DMS 273 (cell line): ENCODE results near the gene DNTT.
"Not testable (repeated sequence)": the region's sequence is repeated elsewhere in the genome, so short reads cannot be mapped to it uniquely, and the experiment has no call there.

ENCODE experiments used
- DNase-seq: peaks from one replicate; lab custom pipeline; 2025; ENCODE audit not compliant: unreplicated experiment; lab: John Stamatoyannopoulos, UW

DNTT gene

DNA sequence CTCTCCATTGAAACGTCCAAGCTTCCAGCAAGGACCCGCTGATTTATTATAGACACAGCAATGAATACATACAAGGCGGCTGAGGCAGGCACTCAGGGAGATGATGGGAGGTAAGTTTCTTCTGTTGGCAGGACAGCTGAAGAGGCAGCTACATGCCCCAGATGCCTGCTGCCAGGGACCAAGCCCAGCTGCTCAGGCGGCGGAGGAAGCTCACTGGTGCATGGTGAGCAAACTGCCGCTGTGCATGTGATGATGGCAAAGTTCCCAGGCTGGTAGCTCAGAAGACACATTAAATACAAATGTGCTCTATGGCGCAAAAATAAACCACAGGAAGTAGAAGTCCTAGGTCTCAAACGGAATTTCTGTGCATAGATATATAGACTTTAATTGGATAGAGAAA is 2.3 kb downstream of the DNTT start:
- DNase-seq, result peak; percentile 93

DNA sequence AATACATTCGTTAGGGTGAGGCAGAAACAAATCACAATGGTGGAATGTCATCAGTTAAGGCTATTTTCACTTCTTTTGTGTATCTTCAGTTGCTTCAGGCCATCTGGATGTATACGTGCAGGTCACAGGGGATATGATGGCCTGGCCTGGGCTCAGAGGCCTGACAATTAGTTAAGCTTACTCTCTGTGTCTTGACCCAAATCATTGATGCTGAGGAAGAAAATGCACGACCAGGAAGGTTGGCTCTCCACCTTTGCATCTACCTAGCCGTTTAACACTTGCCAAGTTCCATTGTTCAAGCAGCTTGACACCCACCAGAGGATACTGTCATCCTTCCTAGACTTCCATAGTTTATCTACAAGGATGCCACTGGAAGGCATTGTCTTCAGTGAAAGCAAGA is 4.6 kb downstream of the DNTT start:
- DNase-seq, result not testable (repeated sequence)

DNA sequence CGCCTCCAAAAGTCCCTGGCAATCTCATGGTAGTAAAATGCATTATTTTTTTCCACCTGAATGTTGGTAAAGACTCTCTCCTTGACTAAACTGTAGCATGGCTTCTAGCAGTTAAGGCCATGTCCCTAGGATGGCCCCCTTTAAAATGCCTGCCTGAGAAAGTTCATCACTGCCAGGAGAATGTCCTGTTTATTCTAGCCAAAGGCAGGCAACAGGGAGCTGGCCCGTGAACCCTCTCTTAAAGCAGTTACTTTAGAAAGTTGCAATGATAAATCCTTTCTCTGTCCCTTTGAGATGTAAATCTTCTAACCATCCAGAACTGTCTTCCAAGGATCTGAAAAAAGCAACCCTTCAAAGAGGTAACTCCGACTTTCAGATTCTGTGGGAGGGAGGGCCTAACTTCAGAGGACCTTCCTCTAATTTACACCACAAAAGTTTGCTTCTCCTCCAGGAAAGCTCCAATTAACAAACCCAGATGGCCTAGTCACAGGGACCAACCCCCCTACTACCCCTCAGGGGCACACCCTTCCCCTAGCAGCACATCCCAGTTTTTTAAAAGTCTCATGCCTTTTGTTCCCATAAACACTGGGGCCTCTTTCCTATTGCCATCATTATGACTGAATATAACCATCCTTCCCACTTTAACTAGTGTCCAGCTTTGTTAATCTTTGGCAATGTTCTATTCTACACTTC is 5.5 kb downstream of the DNTT start:
- DNase-seq, result peak; percentile 9

DNA sequence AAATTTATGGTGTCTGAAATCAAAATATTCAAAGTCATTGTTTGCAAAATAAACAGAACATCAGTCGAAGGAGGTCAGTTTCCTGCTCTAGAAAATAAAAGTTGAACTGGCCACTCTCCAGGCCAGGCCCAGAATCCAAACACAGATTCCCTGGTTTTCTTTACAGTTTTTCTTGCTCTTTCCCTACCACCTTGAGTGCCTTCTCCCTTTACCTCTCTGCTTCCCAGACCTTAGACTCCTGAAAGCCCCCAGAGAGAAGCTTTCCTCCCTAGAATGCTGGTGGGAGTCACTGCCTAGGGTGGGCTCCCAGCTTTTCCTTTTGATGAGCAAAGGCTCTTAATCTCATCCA is 6.1 kb downstream of the DNTT start:
- DNase-seq, result no peak

DNA sequence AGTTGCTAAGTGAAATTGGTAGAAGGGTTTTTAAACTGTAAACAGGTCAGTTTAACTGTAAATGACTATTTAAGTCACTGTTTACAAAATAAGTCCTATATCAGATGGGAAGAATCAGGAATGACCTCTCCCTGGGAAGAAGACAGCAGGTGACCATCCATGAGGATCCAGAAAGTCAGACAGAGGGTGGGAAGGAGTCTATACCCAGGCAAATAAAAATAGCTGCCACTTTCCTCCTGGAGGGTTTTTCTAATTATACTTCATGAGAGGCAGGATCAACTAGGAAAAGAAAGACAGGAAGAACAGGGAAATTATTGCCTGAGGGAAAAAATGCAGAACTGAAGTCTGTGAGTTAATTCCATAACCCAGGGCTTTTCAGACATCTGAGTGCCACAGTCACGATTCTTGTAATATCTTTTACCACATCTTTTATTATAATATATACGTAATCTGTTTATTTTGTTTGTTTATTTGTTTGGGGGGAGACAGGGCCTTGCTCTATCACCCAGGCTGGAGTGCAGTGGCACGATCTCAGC is 7.0 kb downstream of the DNTT start:
- no peak for DNase-seq

DNA sequence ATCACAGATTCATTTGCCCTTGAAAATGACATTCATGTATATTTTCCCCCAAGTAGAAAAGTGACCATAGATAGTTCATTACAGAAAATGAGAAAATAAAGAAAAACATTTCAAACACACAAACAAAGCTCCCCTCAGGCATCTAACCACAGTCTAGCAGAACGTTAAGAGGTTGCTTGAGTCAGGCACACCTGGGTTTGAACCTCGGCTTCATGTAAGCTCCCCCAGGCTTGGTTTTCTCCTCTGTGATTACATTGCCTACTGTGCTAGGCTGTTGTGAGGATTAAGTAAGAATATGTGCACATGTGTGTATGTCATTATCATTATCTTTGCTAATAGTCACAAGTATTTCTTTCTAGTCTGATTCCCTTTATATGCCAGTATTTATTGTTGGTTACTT is 9.1 kb downstream of the DNTT start:
- no peak for DNase-seq

DNA sequence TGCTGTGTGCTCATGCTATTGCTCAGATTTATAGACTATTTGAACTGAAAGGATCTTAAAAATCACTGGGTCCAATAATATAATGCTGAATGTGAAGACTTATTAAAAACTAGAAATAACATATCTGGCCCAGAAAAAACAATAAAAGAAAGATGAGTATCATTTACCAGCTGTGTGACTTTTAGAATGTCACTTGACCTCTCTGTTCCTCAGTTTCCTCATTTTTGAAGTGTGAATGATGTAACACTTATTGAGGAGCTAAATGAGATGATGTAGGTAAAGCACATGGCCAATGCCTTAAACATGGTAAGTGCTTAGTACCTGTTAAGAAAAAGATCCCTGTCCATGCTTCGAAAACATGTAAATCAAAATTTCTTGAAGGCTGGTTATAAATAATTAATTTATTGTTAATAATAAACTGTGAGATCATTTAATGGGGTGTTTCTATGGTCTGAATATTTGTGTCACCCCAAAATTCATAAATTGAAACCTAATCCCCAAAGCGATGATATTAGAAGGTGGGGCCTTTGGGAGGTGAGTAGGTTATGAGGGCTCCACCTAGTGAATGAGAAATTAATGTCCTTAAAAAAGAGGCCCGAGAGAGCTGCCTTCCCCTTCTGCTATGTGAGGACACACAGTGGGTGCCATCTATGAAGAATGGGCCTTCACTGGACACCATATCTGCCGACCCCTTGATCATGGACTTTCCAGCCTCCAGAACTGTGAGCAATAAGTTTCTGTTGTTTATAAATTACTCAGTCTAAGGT is 13.0 kb downstream of the DNTT start:
- DNase-seq, result no peak

DNA sequence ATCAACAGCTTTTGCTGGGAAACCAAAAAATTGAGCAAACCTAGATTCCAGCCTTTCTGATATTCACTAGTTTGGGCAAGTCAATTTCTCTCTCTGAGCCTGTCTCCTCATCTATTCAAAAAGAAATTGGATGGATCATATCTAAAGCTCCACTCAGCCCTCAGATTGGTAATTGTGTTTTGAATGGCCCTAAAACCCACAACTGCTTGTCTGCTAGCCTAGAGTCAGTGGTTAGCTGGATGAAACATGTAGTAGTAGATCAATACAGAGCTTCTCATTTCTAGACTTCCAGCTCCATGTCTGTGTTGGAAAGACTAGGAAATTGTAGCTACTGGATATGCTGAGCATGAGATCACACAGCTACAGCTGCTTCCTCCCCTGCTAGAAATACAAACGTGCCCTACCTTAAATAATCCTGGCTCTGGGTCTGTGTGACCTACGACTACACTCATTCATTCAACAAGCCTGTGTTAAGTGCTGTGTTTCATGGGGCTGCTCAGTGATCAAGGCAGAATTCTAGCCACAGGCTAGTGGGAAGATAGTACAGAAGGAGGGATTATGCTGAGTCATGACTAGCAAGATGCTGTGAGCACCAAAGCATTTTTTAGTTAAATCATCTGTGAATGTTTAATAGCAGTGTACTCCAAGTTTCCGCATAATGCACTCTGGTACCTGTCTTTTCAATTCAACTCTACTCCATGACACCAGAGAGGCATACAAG is 15.7 kb downstream of the DNTT start:
- DNase-seq, result peak; percentile 6

DNA sequence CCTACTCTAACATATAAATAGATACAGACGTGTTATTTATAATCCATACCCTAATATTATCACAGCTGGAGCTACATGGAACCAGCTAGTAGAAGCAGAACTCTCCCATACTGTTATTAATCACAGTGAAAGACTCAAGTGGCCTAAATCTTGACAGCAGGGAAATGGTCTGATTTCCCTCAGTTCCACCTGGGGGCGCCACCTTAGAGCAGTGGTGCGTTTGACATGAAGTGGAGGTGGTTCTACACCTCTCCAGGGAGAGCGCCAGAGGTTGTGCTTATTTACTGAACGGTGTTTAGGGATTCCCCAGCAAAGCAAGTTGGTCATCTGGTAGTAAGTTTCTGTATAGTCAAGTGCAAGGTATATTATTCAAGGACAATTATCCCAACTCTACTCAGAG is 17.6 kb downstream of the DNTT start:
- peak; percentile 2 for DNase-seq

DNA sequence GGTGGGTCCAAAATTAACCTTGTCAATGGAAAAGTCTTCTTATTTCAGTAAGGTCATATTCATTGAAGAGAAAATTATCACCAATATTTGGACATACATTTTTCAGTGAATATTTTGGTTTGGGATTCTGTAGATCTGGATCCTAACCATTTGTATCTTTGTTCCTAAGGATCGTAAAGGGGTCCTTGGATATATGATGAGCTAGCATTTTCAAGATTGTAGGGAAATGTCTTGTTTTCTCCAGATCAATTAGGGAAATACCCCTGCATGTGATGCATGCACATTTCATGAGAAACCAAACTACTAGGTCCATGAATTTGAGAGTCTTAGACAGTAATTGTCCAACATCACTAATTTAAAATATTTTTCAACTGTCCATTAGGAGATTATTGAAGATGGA is 18.0 kb downstream of the DNTT start:
- no peak for DNase-seq

DNA sequence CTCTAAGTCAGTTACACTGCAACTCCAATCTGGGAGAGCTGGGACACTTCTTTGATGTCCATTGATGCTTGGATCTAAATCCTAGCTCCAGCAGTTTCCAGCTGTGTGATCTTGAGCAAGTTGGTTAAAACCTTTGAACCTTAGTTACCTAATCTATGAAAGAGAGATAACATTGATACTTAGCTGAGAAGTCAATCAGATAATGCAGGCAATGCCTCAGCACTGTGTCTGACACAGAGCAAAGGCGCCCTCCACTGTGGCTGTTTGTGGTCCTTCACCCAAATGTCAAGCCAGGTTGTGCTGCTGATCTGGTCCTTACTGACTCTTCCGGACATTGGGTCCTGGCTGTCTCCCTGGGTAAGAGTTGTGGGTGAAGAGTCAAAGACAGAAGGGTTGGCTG is 20.2 kb downstream of the DNTT start:
- DNase-seq, result no peak

DNA sequence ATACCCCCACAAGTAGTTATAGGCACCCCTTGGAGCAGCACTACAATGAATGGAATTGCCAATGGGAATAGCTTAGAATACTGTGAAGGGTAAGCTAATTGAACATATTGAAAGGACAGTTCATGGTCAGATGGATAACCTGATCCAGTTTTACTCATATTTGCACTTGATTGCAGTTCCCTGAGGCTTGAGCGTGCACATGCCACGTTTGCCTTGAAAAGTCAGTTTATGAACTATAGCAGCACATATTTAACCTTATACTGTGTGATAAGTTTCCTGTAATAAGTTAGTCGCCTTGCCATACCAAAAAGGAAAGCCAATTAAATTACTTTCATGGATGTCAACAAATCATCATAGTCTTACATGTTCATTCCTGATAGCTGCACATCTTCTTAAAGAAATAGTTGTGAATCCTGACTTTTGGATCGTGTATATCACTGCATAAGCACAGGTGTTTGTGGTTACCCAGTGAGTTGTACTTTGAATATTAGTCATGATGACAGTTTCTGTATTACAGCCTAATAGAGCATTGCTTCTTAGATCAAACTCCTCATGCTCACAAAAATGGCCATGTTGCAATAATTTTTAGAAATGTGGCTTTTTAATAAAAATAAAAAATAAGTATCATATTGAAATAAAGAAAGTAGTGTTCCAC is 21.6 kb downstream of the DNTT start:
- DNase-seq, result no peak

DNA sequence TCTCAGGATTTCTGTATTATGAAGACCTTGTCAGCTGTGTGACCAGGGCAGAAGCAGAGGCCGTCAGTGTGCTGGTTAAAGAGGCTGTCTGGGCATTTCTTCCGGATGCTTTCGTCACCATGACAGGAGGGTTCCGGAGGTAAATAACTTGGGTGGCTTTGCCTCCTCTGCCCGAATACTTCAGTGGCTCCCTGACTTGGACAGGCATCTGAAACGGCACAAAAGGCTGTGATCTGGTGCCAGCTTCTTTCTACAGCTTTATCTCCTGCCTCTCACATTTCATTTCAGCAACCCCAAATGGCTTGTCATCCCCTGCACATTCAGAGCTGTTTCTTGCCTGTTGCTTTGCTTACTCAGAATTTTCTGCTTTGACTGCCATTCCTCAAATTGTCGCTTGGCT is 23.2 kb downstream of the DNTT start:
- DNase-seq, result no peak

DNA sequence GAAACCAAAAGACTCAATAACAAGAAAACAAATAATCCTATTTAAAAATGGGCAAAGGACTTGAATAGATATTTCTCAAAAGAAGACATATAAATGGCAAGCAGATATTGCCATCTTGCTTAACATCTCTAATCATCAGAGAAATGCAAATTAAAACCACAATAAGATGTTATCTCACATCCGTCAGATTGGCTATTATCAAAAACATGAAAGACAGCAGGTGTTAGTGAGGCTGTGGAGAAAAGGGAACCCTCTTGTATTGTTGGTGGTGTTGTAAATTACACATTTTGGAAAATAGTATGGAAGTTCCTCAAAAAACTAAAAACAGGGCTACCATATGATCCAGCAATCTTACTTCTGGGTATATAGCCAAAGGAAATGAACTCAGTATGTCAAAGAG is 28.9 kb downstream of the DNTT start:
- DNase-seq, result no peak

DNA sequence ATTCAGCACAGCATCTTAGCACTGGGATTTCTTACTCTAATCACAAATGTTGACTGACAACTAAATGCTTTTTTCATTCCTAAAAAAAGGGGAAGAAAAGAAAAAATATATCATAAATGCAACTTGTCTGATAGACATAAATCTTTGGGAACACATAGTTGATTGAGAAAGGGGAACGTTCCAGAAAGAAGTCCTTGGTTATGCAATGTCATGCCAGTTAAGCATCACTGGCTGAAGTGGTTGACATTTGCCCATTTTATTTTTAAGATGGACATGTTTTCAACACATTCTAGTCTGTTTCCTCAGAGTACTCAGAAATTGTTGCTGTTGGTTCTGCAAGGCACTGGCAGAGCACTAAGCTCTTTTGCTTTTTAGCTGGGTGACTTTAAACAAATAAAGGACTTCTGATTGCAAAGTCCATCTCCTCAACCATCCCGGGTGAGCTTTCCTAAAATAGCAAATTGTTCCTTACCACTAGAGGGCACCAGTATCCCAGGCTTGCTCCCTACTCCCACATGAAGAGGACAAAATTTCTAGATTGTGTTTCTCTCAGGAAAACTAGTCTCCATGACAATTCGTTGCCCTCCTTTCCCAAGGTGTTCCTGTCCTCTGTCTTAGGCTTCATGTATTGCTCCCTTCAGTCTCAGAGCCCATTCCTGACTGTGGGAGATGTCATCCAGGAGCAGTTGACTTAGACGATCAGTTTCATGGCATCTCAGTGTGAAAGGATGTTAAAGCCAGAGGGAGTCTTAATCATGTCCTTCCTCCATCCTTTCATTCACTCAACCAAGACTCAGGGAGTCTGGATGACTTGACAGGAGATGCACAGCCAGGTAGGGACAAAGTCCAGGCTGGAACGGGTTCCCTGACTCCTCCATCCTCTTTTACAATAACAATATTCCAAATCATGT is 30.6 kb downstream of the DNTT start:
- peak; percentile 65 for DNase-seq

DNA sequence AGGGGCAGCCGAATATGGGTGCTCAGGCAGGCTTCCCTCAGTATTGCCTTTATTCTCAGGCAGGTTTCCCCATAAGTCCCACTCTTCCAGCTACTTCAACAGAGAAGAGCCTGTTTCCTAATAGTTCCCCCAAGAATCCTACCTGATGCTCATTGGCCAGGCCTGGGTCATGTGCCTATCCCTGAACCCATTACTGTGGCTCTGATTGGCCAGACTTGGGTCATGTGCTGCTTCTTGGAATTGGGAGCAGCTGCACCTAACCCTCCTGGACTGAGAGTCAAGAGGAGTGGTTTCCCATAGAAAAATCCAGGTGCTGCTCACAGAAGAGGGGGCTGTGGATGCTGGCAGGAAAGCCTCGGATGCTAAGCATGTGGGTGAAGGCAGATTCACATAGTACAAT is 32.9 kb downstream of the DNTT start:
- no peak for DNase-seq

DNA sequence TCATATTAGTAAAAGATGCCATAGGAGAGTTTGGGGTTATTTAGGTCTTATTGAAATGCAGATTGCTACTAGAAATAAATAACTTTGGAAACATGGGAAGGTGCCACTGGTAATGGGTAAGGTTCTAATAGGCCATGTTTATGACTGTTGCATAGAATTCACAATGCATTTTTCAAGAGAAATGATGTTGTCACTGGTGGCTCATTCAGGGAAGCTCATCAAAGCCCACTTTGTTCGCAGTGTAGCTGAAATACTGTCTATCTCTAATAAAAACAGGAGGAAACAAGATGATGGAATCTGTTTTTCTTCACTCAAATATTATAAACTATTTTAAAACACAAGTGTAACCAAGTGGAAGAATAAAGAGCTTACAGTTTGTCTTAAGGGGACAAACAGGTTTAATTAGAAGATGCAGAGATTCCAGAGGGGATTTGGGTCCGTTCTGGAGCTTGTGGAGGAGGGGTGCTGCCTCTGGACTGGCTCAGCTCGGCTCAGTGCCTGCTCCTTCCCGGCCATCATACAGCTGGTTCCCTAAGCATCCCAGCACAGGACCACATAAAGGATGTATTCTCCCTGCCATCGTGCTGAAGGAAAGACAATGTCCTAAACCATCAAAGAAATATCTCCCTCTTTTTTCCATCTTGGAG is 34.2 kb downstream of the DNTT start:
- DNase-seq, result no peak

DNA sequence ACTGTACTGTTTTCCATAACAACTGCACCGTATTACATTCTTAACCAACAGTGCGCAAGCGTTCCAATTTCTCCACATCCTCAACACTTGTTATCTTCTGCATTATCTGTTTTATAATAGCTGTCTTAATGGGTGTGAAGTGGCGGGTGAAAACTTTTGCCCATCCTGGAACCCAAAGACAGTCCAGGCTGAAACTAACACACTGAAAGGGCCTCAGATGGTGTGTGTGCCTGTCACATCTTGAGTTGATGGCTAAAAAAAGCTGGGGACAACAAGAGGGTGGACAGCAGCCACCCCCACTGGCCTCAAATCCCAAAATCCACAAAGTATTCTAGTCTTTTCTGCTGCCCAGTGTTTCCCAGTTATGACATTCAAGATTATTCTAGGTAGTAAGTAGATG is 35.1 kb downstream of the DNTT start:
- DNase-seq, result no peak

DNA sequence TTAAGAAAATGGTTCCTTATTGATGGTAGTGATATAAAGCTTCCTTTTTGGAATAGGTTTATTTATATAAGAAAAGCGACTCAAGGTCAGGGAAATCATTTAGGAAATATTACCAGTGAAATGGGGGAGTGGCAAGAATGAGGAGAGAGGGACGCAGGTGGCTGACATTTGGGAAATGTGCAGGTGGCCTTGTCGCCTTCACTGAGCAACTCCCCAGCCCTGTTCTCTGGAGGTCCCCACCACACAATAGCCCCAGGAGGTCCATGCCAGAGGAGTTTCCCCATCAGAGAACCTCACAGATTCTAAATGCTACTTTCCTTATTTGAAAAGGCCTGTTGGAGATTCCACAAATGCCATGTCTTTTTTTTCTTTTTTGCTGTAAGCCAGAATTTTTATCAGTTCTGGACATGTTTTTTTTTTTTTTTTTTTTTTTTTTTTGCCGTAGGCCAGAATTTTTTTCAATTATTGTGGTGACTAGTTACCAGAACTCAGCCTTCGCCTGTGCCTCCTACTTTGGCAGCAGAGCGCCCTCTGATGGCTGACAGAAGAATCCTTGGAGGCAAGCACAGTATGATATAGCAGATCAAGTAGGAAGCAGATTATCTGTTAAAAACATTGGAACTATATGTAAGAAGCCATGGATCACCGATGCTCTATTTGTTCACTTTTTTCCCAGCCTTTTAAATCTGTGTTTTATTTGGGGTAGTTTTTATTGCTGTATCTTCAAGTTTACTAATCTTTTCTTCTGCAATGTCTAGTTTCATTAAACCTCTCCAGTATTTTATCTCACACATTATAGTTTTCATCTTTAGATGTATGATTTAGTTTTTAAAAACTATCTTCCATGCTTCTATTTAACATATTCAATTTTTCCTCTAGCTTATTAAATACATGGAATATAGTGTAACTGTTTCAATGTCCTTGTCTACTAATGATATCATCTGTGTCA is 36.0 kb downstream of the DNTT start:
- DNase-seq, result peak; percentile 77
